HS-5 (cell line): ENCODE data around the gene CENPM.

ENCODE experiments used
- DNase-seq: peaks from one replicate; pipeline ENCODE4 v3.0.0-alpha.2; 2012; ENCODE audit warnings: low read depth

The CENPM gene

GRCh38 chr22:41946629-41947423 is at the start of gene CENPM:
CENPM (minus strand) TSS chr22:41947152; CDS start chr22:41947076, 76 bp downstream.
- peak; percentile 83 for DNase-seq

GRCh38 chr22:41995211-41995610 is 48.3 kb upstream of the CENPM start:
- no peak for DNase-seq

GRCh38 chr22:41992496-41992895 is 45.5 kb upstream of the CENPM start:
- no peak for DNase-seq

- DNase-seq: no peak
Observed at GRCh38 chr22:41991111-41991510, 44.2 kb upstream of the CENPM start.

- no peak for DNase-seq
Observed at GRCh38 chr22:41989246-41989645, 42.3 kb upstream of the CENPM start.

- DNase-seq: no peak
Observed at GRCh38 chr22:41987276-41987675, 40.3 kb upstream of the CENPM start.

- no peak for DNase-seq
Observed at GRCh38 chr22:41983513-41984405, 36.8 kb upstream of the CENPM start.

- DNase-seq: no peak
Observed at GRCh38 chr22:41982865-41983264, 35.9 kb upstream of the CENPM start.

GRCh38 chr22:41979423-41980250 is 32.7 kb upstream of the CENPM start:
- no peak for DNase-seq

- DNase-seq: no peak
Observed at GRCh38 chr22:41978732-41979131, 31.8 kb upstream of the CENPM start.

GRCh38 chr22:41976961-41977566 is 30.1 kb upstream of the CENPM start:
- no peak for DNase-seq

- no peak for DNase-seq
Observed at GRCh38 chr22:41976070-41976901, 29.3 kb upstream of the CENPM start.

- no peak for DNase-seq
Observed at GRCh38 chr22:41975299-41976069, 28.5 kb upstream of the CENPM start.

GRCh38 chr22:41974691-41975290 is 27.8 kb upstream of the CENPM start:
- DNase-seq: no peak

- DNase-seq: no peak
Observed at GRCh38 chr22:41971431-41971830, 24.5 kb upstream of the CENPM start.

- DNase-seq: no peak
Observed at GRCh38 chr22:41970601-41971000, 23.6 kb upstream of the CENPM start.

GRCh38 chr22:41969110-41969646 is 22.2 kb upstream of the CENPM start, which contains the start of gene SEPTIN3:
SEPTIN3 (plus strand) TSS chr22:41969443; CDS start chr22:41971493, 2,050 bp downstream.
- DNase-seq: no peak

GRCh38 chr22:41968601-41969000 is 21.6 kb upstream of the CENPM start:
- no peak for DNase-seq

GRCh38 chr22:41966607-41967240 is 19.8 kb upstream of the CENPM start:
- peak; percentile 65 for DNase-seq
